CD4-positive, alpha-beta T cell treated with Interleukin-2 at 100 ng/mL for 4 hours (primary cell): ENCODE results near the gene NR1I3.

Source experiments
- DNase-seq: peaks from one replicate; pipeline ENCODE4 v3.0.0-alpha.2; 2020; ENCODE audit warnings: low spot score

NR1I3 gene

GRCh38 chr1:161196111-161196510 lies 41.9 kb downstream of the NR1I3 start:
- no peak for DNase-seq

GRCh38 chr1:161195171-161195570 lies 42.8 kb downstream of the NR1I3 start:
- no peak for DNase-seq

GRCh38 chr1:161193561-161194235 lies 44.3 kb downstream of the NR1I3 start:
- DNase-seq = no peak

GRCh38 chr1:161192476-161193465 lies 45.2 kb downstream of the NR1I3 start:
- DNase-seq = peak; percentile 87

- DNase-seq = no peak
Measured at GRCh38 chr1:161191971-161192370, 46.0 kb downstream of the NR1I3 start.

GRCh38 chr1:161190962-161191521 lies 47.0 kb downstream of the NR1I3 start:
- DNase-seq = no peak

GRCh38 chr1:161189036-161189435 lies 49.0 kb downstream of the NR1I3 start:
- DNase-seq = no peak

- no peak for DNase-seq
Measured at GRCh38 chr1:161188381-161188780, 49.6 kb downstream of the NR1I3 start.

- no peak for DNase-seq
Measured at GRCh38 chr1:161187311-161187710, 50.7 kb downstream of the NR1I3 start.

- DNase-seq = no peak
Measured at GRCh38 chr1:161185732-161186311, 52.2 kb downstream of the NR1I3 start.

- DNase-seq = peak; percentile 92
Measured at GRCh38 chr1:161185282-161185682, 52.7 kb downstream of the NR1I3 start.

GRCh38 chr1:161182214-161182613 lies 55.8 kb downstream of the NR1I3 start:
- peak; percentile 91 for DNase-seq

- DNase-seq = no peak
Measured at GRCh38 chr1:161180639-161181038, 57.4 kb downstream of the NR1I3 start.

- DNase-seq = no peak
Measured at GRCh38 chr1:161179698-161180097, 58.3 kb downstream of the NR1I3 start.
